BJ (cell line): ENCODE data around the gene KCP. TPM values are rescaled to one million over a fixed set of nuclear protein-coding genes. Genes with fewer than 3 reads are reported as not detected.

Source experiments
- CTCF ChIA-PET: fragments of 350-600 bp; formaldehyde crosslinking; extraction: SDS; loops from one replicate; lab custom pipeline; 2021; ENCODE audit warnings: antibody characterized with exemption, inconsistent platforms; lab: Yijun Ruan, JAX
- POLR2A ChIA-PET: fragments of 300-600 bp; sonication (Branson Sonifier 250); formaldehyde crosslinking; extraction: SDS; loops from one replicate; lab custom pipeline; 2021; ENCODE audit warnings: antibody characterized with exemption; lab: Charles Lee
- DNase-seq: peaks from one replicate; pipeline ENCODE4 v3.0.0-alpha.2; 2011; ENCODE audit warnings: low read depth
- H3K27me3 ChIP-seq: 2 replicates; pipeline ENCODE4 v1.6.0; 2011; ENCODE audit warnings: low read length; ENCODE audit not compliant: control insufficient read depth, insufficient read depth
- H3K36me3 ChIP-seq: 2 replicates; pipeline ENCODE4 v1.5.1; 2011; ENCODE audit warnings: low read length; ENCODE audit not compliant: control insufficient read depth, insufficient read depth
- H3K4me3 ChIP-seq: 2 replicates; pipeline ENCODE4 v1.5.1; 2011; ENCODE audit warnings: low read depth, mild to moderate bottlenecking, control low read depth, low read length
- CTCF ChIP-seq: IDR thresholded peaks from 2 replicates; pipeline ENCODE4 v1.5.1; 2011; ENCODE audit warnings: low read depth, mild to moderate bottlenecking, control low read depth, inconsistent platforms, low read length, moderate library complexity; ENCODE audit not compliant: insufficient read depth
- polyA plus RNA-seq: library from polyadenylated mRNA; depleted of rRNA; stranded (reverse); fragments of >200 nt; gene quantifications from 2 replicates; pipeline ENCODE4 v1.2.3, GENCODE V29; 2011

KCP gene
- polyA plus RNA-seq, 1 experiment = not detected

- Histone ChIP-seq H3K27me3 (0 out of 2 replicates have a peak, but pooled peaks cover 2% of the 10 kb centered on the region), H3K36me3 (no peaks in the 10 kb centered on the region), H3K4me3 (no peak overlapping the region)
- TF ChIP-seq CTCF = no peak
- POLR2A ChIA-PET = interaction anchor here (0.5 kb wide), 1 partner anchor 108 kb away, joined by 3 read pairs; no protein-coding TSS in a partner anchor
- CTCF ChIA-PET = no interaction called here
- DNase-seq = no peak
Measured at GRCh38 chr7:128890306-128891109, 20.0 kb downstream of the KCP start.

- TF ChIP-seq CTCF = no peak
- ChIA-PET CTCF (interaction anchor here (1.0 kb wide), 1 partner anchor 9 kb away, joined by 6 read pairs; no protein-coding TSS in a partner anchor), POLR2A (no interaction called here)
- H3K36me3 ChIP-seq = no peaks in the 10 kb centered on the region
- no peak overlapping the region for H3K4me3 ChIP-seq
- 0 out of 2 replicates have a peak, but pooled peaks cover 2% of the 10 kb centered on the region for H3K27me3 ChIP-seq
- no peak for DNase-seq
Measured at GRCh38 chr7:128889121-128889520, 21.4 kb downstream of the KCP start.

- H3K36me3 ChIP-seq = no peaks in the 10 kb centered on the region
- H3K27me3 ChIP-seq = 0 out of 2 replicates have a peak, but pooled peaks cover 2% of the 10 kb centered on the region
- no peak for DNase-seq
- CTCF ChIA-PET = interaction anchor here (1.0 kb wide), 1 partner anchor 9 kb away, joined by 6 read pairs; no protein-coding TSS in a partner anchor
- TF ChIP-seq CTCF = no peak
- H3K4me3 ChIP-seq = no peak overlapping the region
- POLR2A ChIA-PET = no interaction called here
Measured at GRCh38 chr7:128888756-128889095, 21.8 kb downstream of the KCP start.

- DNase-seq = no peak
- no peak for TF ChIP-seq CTCF
- Histone ChIP-seq H3K36me3 (no peaks in the 10 kb centered on the region), H3K27me3 (0 out of 2 replicates have a peak, but pooled peaks cover 2% of the 10 kb centered on the region), H3K4me3 (no peak overlapping the region)
- ChIA-PET CTCF (interaction anchor here (1.0 kb wide), 1 partner anchor 8 kb away, joined by 6 read pairs; no protein-coding TSS in a partner anchor), POLR2A (no interaction called here)
Measured at GRCh38 chr7:128888039-128888755, 22.3 kb downstream of the KCP start.
